Left lobe of liver (tissue), 2 donors: ENCODE measurements around the gene STPG2. TPM values are rescaled to one million over a fixed set of nuclear protein-coding genes. Genes with fewer than 3 reads are reported as not detected.
A peak's percentile ranks its signal among the peaks of the same experiment; 100 is the strongest.
"Not testable (repeated sequence)": the region's sequence is repeated elsewhere in the genome, so short reads cannot be mapped to it uniquely, and the experiment has no call there.

ENCODE experiments used
- ATAC-seq: fragments of 200-7000 bp; cut with Tn5 transposase; one replicate; pipeline ENCODE4 v1.9.1; 2020; ENCODE audit warnings: mild to moderate bottlenecking, moderate library complexity
- DNase-seq: peaks from one replicate; pipeline ENCODE4 v3.0.0-alpha.2; 2020; ENCODE audit warnings: low spot score
- total RNA-seq: library from RNA; stranded (reverse); gene quantifications from one replicate; pipeline ENCODE4 v1.2.1, GENCODE V29; 2021
- donor health status: DM: no; HTN: no; CAD: no; lungs with moderate emphysema.
- donor health status: DM: no; HTN: yes; CAD: no.

Gene STPG2
- total RNA-seq, 1 donor from 2014 or later, result 0.38 TPM

DNA sequence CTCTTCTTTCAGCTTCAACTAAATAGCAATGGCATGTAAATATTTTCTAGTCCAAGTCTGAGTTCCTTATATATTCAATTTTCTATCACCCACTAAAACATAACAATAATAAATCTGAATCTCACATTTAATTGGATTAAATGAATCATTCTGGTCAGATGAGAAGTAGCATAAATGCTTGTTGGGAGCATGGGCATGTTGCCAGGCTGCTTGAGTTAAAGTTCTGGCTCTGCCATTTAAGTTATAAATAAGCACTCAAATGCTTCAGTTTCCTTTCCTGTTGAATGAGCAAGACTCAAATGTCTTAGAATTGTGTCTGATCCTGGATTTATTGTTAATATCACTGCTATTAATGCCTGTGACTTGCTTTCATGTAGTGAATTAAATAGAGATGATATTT lies 496.3 kb downstream of the STPG2 start:
- ATAC-seq (no peak), DNase-seq (no peak)

DNA sequence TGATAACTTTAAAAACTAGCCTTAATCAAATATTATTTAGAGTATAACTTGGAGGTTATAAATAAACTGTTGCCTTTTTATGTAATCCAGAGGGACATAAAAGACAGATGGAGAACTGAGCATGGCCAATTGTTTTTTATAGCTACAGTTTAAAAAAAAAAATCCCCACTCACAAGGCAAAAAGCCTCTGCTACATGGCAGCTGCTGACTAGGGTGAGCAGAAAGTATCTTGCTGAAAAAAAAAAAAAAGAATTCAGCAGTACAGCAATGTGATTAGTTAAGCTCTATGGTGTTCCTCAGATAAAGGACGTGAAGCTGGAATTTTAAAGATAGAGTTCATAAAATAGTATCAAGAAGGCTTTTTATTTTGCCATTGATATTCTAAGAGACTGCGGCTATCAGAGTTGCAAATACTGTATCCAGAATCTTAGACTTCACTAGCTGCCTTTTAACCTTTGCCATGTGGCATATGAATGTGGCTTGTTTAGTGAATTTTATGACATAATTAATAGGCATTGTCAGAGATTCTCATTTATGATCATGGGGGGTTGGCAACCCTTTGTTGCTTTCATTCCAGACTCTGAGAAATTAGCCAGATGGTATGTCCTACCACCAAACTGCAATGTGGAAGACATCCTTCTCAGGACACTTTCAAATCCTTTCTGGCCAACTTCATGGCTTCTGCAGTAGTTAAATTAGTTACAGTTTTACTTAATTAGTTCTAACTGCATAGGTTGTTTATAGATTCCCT lies 498.0 kb downstream of the STPG2 start:
- no peak for ATAC-seq
- no peak for DNase-seq

- no peak for DNase-seq
- no peak for ATAC-seq
These were observed 500.1 kb downstream of the STPG2 start for GRCh38 chr4:97643179-97643578.

DNA sequence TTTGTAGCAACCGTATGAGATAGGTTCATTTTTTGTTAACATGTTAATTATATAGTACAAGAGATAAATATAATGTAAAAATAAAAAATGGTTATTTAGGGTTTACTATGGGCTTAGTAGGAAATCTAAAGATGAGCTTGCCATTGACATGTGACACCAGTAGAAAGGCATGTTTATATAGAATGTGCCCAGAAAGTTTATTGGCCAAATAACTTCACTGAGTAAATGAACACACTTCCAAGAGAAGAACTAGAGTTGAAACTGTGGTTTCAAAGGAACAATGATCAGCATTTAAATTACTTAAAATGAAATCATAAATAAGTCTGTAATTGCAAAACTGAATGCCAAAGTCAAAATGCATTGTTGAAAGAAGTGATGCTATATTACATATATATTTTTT lies 503.3 kb downstream of the STPG2 start:
- DNase-seq (no peak), ATAC-seq (no peak)

GRCh38 chr4:97633831-97634230 lies 509.4 kb downstream of the STPG2 start:
- not testable (repeated sequence) for ATAC-seq, DNase-seq

GRCh38 chr4:97627750-97628149 lies 515.5 kb downstream of the STPG2 start:
- DNase-seq, result no peak
- ATAC-seq, result no peak

GRCh38 chr4:97624204-97624603 lies 519.1 kb downstream of the STPG2 start:
- ATAC-seq, result no peak

GRCh38 chr4:97605932-97606331 lies 537.3 kb downstream of the STPG2 start:
- DNase-seq (no peak), ATAC-seq (no peak)

More at GRCh38 chr4:97624204-97624603, 519.1 kb downstream of the STPG2 start:
- no peak for DNase-seq

DNA sequence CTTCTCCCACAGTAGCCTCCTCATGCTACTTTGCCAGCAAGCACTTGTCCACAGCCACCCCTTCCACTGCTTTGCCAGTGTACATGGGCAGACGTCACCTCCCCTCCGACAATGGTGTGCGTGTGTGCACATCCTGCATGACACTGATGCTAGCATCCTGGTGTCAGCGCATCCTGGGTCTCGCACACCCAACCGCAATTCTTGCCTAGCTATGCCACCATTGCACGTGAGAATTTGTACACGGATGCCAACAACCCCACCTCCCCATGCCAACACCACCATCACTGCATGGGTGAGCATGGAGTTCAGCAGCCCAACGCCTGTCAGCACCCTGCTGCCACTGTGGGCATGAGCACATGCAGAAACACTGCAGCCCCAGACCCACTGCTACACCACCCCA lies 550.0 kb downstream of the STPG2 start:
- DNase-seq, result no peak
- no peak for ATAC-seq

DNA sequence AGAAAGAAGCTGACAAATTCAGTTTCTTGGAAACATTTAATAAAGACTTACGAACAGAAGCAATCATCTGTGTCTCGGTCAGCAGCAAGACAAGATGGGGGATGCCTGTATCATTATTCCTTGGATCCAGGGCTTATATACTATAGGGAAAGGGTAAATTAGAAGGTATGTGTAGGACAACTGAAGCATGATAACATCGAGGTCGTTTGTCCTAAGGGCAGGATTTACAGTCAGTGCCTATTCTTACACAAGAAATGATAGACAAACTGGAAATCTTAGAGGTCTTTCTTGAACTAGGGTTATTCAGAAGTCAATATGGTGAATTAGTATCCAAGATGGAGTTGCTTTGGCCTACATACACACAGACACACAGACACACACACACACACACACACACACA lies 553.0 kb downstream of the STPG2 start:
- ATAC-seq (no peak), DNase-seq (no peak)

DNA sequence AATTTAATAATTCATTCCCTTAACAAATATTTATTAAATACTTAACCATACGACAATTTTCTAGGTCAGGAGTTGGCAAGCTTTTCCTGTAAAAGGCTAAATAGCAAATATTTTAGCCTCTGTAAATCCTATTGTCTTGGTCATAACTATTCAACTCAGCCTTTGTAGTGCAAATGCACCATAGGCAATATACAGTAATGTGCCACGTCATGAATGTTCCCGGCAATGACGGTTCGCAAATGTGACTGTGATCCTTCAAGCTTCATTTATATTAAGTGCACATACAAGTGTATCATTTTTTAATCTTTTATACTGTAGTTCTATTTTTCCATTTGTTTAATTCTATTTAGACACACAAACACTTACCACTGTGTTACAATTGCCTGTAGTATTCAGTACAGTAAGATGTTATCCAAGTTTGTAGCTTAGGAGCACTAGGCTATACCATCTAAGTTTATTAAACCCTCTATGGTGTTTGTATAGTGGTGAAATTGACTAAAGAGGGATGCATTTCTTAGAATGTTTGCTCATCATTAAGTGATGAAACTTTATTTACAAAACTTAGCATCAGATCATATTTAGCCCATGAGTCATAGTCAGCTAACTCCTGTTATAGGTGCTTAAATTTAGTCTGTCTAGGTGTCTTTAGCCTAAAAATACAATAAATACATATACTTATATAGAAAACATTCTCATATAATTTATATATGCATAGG lies 553.6 kb downstream of the STPG2 start:
- ATAC-seq, result no peak
- DNase-seq, result no peak

- ATAC-seq, result no peak
- DNase-seq, result no peak
These were observed 555.4 kb downstream of the STPG2 start for GRCh38 chr4:97587912-97588311.

GRCh38 chr4:97585274-97585673 lies 558.0 kb downstream of the STPG2 start:
- ATAC-seq (no peak), DNase-seq (no peak)

- ATAC-seq (no peak), DNase-seq (no peak)
These were observed 560.4 kb downstream of the STPG2 start for GRCh38 chr4:97582890-97583289.

- no peak for ATAC-seq
- no peak for DNase-seq
These were observed 566.3 kb downstream of the STPG2 start for GRCh38 chr4:97577004-97577403.

DNA sequence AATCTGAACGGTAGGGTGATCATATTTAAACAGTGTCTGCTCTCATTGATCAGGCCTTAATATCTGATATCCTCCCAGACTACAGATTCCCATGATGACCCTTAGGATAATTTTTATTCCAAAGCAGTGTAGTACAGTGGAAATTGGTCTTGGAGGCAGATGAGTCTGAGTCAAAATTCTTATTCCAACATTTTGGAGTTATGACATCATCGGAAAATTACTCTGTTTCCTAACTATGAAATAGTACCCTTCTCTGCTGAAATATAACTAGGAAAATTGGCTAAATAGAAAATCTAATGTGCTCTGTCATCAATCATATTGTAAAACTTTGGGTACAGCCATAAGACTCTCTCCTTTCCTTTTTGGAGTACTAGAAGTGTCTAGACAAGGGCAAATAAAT lies 583.3 kb downstream of the STPG2 start:
- no peak for DNase-seq
- ATAC-seq, result no peak

- no peak for DNase-seq
- no peak for ATAC-seq
These were observed 585.0 kb downstream of the STPG2 start for GRCh38 chr4:97558204-97558778.

DNA sequence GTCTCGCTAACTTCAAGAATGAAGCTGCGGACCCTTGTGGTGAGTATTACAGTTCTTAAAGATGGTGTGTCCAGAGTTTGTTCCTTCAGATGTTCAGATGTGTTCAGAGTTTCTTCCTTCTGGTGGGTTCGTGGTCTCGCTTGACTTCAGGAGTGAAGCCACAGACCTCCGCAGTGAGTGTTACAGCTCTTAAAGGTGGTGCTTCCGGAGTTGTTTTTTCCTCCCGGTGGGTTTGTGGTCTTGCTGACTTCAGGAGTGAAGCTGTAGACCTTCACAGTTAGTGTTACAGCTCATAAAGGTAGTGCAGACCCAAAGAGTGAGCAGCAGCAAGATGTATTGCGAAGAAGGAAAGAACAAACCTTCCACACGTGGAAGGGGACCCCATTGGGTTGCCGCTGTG lies 592.6 kb downstream of the STPG2 start:
- ATAC-seq, DNase-seq: not testable (repeated sequence)

DNA sequence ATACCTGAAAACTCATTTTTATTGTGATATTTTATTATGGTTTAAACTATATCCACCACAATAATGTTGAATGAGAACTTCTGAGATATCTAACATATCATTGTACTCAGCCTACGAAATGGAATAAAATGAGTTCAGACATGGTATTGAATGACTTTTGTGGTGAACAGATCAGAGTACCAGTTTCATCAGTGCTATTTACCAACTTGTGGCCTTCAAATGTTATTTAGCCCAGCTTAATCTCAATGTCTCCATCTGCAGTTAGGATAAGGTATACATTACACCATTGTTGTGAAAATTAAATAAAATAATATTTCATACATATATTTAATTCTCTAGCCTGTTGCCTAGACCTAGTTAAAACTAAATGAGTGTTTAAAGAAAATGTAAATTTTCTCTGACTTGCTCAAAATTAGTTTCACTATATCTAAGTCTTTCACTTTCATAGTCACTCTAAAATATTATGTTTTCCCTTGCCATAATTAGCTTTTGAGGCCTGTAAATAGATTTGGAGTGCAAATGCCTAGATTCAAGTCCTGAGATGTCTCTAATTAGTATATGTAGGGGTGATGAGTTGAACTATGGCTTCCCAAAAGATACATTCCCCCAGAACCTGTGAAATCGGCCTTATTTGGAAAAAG lies 594.2 kb downstream of the STPG2 start:
- ATAC-seq, result peak; percentile 79

DNA sequence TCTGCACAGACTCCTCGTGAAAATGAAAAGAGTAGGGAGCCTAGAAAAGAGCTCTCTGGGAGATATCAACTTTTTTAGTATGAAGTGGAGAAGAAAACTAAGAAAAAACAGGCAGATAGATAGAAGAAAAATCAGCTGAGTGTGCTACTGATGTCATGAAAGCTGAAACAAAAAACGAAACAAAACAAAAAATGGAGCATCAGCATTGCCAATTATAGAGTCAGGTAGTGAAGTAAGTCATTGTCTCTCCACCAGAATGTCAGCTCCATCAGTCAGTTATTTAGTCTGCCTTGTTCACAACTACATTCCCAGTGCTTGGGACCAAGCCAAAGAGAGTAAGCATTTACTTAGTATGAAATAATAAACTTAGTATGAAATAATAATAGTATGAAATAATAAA lies 595.1 kb downstream of the STPG2 start:
- DNase-seq (no peak), ATAC-seq (no peak)

More for the DNA sequence above, 594.2 kb downstream of the STPG2 start:
- no peak for DNase-seq

DNA sequence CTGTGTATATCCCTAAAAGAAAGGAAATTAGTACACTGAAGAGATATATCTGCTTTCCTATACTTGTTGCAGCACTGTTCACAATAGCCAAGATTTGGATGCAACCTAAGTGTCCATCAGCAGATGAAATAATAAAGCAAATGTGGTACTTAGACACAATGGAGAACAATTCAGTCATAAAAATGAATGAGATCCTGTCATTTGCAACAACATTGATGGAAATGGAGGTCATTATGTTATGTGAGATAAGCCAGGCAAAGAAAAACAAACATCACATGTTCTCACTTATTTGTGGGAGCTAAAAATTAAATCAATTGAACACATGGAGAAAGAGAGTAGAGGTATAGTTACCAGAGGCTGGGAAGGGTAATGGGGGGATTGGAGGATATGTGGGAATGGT lies 611.9 kb downstream of the STPG2 start:
- DNase-seq, result no peak

DNA sequence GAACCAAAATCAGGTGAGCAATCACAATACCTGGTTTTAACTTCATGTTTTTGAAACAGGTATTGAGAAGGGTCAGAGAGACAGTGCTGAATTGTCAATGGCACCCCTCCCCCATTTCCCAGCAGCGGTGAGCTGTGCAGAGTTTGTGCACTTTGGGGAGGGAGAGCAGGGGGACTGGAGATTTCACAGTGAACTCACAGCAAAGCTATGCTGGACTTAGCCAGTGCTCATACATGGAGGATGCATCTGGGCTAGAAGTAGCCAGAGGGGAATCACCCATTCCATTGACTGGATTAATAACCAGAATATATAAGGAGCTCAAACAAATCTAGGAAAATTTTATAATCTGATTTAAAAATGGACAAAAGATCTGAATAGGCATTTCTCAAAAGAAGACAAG lies 612.6 kb downstream of the STPG2 start:
- no peak for ATAC-seq
- no peak for DNase-seq

More for the DNA sequence above, 611.9 kb downstream of the STPG2 start:
- no peak for ATAC-seq
